VCaP (cell line): ENCODE results near the gene ACP1.

Source experiments
- H3K27ac ChIP-seq: fragments of 450-650 bp; 2 replicates; pipeline ENCODE4 v1.5.1; 2017
- TF ChIP-seq, protein P1 (sequence below): fragments of 450-650 bp; conservative IDR thresholded peaks from 2 replicates; pipeline ENCODE4 v1.5.1; 2017; ENCODE audit warnings: mild to moderate bottlenecking, moderate library complexity

ACP1 gene

DNA sequence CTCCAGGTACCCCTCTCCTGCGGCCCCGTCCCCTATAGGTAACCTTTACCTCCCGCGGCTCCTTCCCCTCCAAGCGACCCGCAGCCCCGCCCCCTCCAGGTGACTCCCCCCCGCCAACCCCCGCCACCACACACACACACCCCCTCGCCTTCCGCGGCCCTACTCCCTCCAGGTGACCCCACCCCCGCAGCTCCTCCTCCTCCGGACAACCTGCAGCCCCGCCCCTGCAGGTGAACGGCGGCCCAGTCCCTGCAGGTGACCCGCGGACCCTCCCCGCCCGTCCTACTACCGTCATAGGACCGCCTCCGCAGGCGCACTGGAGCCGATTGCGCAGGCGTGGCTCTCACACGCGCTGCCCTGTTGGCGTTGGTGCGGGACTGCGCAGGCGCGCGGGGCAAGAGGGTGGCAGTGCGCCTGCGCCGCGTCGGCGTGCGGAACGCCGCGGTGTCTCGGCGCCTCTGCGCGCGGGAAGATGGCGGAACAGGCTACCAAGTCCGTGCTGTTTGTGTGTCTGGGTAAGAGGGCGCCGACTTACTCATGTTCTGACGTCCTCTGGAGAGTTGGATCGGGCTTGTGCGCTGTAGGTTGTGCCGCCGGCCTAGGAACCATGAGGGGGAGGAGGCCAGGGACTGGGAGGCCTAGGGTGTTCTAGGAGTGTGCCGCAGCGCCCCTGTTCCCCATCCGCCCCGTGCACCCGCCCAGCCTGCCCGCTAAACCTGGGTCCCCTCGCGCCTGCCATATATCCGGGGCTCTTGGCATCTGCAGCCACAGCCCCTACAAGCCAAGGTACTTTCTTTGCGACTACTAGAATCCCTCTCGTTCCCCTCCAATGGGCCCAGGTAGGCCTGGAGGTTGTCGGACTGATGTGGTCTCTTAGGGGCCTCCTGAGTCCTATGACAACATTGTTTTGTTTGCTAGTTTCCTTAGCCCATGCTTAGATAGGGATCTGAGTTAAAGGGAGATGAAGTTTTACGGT is at the start of gene ACP1:
Gene ACP1 (plus strand): TSS at position 455 of the 976 bp plus-strand sequence. CDS start 18 bp downstream, at position 473.
- peak within 1 kb of the TSS; percentile 95 for H3K27ac ChIP-seq
- TF ChIP-seq, protein P1, sequence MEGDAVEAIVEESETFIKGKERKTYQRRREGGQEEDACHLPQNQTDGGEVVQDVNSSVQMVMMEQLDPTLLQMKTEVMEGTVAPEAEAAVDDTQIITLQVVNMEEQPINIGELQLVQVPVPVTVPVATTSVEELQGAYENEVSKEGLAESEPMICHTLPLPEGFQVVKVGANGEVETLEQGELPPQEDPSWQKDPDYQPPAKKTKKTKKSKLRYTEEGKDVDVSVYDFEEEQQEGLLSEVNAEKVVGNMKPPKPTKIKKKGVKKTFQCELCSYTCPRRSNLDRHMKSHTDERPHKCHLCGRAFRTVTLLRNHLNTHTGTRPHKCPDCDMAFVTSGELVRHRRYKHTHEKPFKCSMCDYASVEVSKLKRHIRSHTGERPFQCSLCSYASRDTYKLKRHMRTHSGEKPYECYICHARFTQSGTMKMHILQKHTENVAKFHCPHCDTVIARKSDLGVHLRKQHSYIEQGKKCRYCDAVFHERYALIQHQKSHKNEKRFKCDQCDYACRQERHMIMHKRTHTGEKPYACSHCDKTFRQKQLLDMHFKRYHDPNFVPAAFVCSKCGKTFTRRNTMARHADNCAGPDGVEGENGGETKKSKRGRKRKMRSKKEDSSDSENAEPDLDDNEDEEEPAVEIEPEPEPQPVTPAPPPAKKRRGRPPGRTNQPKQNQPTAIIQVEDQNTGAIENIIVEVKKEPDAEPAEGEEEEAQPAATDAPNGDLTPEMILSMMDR, result no peak

GRCh38 chr2:216068-216467 is 48.7 kb upstream of the ACP1 start:
- H3K27ac ChIP-seq, result no peak overlapping the region
- TF ChIP-seq, protein P1, result no peak

GRCh38 chr2:223451-223850 is 41.3 kb upstream of the ACP1 start:
- H3K27ac ChIP-seq, result no peak overlapping the region
- TF ChIP-seq, protein P1, result no peak

DNA sequence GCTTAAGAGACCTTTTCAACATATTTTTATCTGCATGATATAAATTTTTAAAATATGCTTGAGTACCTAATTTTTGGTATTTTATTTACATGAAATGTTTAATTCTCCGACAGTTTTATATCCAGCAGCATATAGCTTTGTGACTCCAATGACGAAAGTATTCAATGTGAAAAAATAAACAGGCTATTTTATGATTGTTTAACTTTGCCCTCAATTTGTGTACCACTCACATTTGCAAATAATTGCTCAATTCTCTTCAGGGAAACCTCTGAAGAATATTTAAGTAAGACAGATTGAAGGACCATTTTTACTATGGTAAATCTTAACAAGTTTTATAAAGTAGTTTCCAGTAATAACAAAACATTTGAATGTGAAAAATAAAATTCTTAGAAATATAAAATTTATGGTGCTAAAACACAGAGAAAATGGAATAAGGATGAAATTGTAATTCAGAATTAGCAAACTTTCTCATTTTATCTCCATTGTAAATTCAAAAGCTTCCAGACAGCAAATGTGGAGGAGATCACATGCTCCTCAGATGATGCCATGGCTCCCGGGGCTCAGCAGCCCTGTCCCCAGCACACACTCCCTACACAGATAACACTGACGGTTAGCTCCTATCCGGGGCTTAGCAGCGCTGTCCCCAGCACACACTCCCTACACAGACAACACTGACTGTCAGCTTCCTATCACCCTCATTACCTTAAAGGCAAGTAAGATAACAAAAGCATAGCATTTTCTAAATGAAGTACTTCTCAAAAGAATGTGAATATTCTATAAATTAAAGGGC is 40.6 kb upstream of the ACP1 start:
- no peak overlapping the region for H3K27ac ChIP-seq
- TF ChIP-seq, protein P1, result no peak

- TF ChIP-seq, protein P1, result no peak
Observed at GRCh38 chr2:228115-228514, 36.6 kb upstream of the ACP1 start.

DNA sequence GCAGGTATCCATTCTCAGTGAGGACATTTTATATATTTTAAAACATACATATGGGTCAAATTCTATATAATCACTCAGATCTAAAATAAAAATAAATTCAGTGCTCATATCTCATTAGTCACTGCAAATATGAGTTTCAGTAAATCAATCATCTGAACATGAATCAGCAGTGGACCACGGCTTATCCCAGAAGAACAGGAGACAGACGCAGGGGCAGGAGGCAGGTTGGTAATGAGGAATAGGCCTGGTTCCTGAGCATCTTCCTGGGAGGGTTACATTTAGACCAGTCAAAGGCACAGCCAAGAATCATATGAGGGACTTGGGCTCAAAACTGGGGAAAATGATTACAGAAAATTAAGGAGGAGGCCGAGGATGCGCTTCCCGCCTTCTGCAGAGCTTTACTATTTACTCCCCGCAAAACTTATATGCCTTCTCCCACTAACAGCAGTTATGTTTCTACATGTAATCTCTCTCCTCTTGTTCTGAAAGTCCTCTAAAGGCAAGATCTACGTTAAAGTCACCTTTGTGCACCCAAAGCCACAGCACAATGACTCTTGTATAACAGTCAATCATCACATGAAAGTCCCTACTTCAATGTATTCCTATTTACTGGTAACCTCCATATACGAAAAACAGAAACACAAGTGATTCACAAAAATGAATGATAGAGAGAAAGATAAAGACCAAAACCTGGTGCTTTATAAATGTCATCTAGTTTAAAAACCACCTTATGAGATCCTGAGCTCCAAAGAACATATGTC is 36.0 kb upstream of the ACP1 start:
- TF ChIP-seq, protein P1, result no peak
- no peak overlapping the region for H3K27ac ChIP-seq

More at GRCh38 chr2:228115-228514, 36.6 kb upstream of the ACP1 start:
- H3K27ac ChIP-seq, result no peak overlapping the region
